Trophoblast cell (in vitro differentiated cells and primary cell): ENCODE data around the gene UBXN4.
"Not testable (repeated sequence)": the region's sequence is repeated elsewhere in the genome, so short reads cannot be mapped to it uniquely, and the experiment has no call there.

Experiments used
- DNase-seq, 2 donors: peaks; one replicate each; pipeline ENCODE4 v3.0.0-alpha.2; 2016
- H2AFZ ChIP-seq: 2 replicates; pipeline ENCODE4 v1.6.1; 2013; ENCODE audit warnings: low read length, moderate library complexity, mild to moderate bottlenecking; ENCODE audit not compliant: insufficient read depth, poor library complexity
- H2AK5ac ChIP-seq: 2 replicates; pipeline ENCODE4 v1.6.1; 2013; ENCODE audit warnings: mild to moderate bottlenecking, low read length
- H2BK120ac ChIP-seq: 2 replicates; pipeline ENCODE4 v1.6.1; 2013; ENCODE audit warnings: low read length, mild to moderate bottlenecking, moderate library complexity; ENCODE audit not compliant: insufficient read depth, poor library complexity
- H2BK12ac ChIP-seq: 2 replicates; pipeline ENCODE4 v1.6.1; 2013; ENCODE audit warnings: mild to moderate bottlenecking, low read length, moderate library complexity
- H2BK5ac ChIP-seq: 2 replicates; pipeline ENCODE4 v1.6.1; 2013; ENCODE audit warnings: low read length, low read depth, moderate library complexity, mild to moderate bottlenecking; ENCODE audit not compliant: poor library complexity
- H3K14ac ChIP-seq: 2 replicates; pipeline ENCODE4 v1.6.1; 2013; ENCODE audit warnings: mild to moderate bottlenecking, low read length
- H3K18ac ChIP-seq: 2 replicates; pipeline ENCODE4 v1.6.1; 2013; ENCODE audit warnings: mild to moderate bottlenecking, low read length
- H3K23ac ChIP-seq: 2 replicates; pipeline ENCODE4 v1.6.1; 2013; ENCODE audit warnings: low read length
- H3K27ac ChIP-seq: 2 replicates; pipeline ENCODE4 v1.5.1; 2013; ENCODE audit warnings: low read depth, mild to moderate bottlenecking, inconsistent platforms, low read length, moderate library complexity
- H3K27me3 ChIP-seq: 2 replicates; pipeline ENCODE4 v1.6.1; 2013; ENCODE audit warnings: inconsistent platforms, mild to moderate bottlenecking, low read length, moderate library complexity; ENCODE audit not compliant: insufficient read depth
- H3K36me3 ChIP-seq, 2 experiments: 1 replicate in 1 of 2; 2 replicates in 1 of 2; pipeline ENCODE4 v1.6.1; 2013; ENCODE audit warnings: low read length in 2 of 2, mild to moderate bottlenecking in 2 of 2, moderate library complexity in 1 of 2; ENCODE audit not compliant: insufficient read depth in 2 of 2, control insufficient read depth in 1 of 2
- H3K4ac ChIP-seq: 2 replicates; pipeline ENCODE4 v1.6.1; 2013; ENCODE audit warnings: low read depth, mild to moderate bottlenecking, low read length, moderate library complexity
- H3K4me1 ChIP-seq, 2 experiments: 1 replicate in 1 of 2; 2 replicates in 1 of 2; pipeline ENCODE4 v1.6.1; 2013; ENCODE audit warnings: low read length in 2 of 2, mild to moderate bottlenecking in 2 of 2, moderate library complexity in 1 of 2; ENCODE audit not compliant: insufficient read depth in 2 of 2, control insufficient read depth in 1 of 2
- H3K4me2 ChIP-seq: 2 replicates; pipeline ENCODE4 v1.6.1; 2013; ENCODE audit warnings: inconsistent platforms, mild to moderate bottlenecking, low read length, moderate library complexity
- H3K4me3 ChIP-seq: 2 replicates; pipeline ENCODE4 v1.5.1; 2013; ENCODE audit warnings: mild to moderate bottlenecking, low read depth, low read length, inconsistent platforms
- H3K79me1 ChIP-seq: one replicate; pipeline ENCODE4 v1.6.1; 2013; ENCODE audit warnings: low read length
- H3K79me2 ChIP-seq: 2 replicates; pipeline ENCODE4 v1.6.1; 2013; ENCODE audit warnings: low read length, mild to moderate bottlenecking; ENCODE audit not compliant: control insufficient read depth, insufficient read depth, poor library complexity
- H3K9ac ChIP-seq: 2 replicates; pipeline ENCODE4 v1.6.1; 2013; ENCODE audit warnings: mild to moderate bottlenecking, low read length
- H3K9me3 ChIP-seq: 2 replicates; pipeline ENCODE4 v1.6.1; 2013; ENCODE audit warnings: low read depth, mild to moderate bottlenecking, control low read depth, inconsistent platforms, low read length; ENCODE audit not compliant: insufficient read depth
- H4K12ac ChIP-seq: 2 replicates; pipeline ENCODE4 v1.6.1; 2013; ENCODE audit warnings: low read depth, mild to moderate bottlenecking, low read length, moderate library complexity
- H4K8ac ChIP-seq: 2 replicates; pipeline ENCODE4 v1.6.1; 2013; ENCODE audit warnings: low read depth, mild to moderate bottlenecking, low read length, moderate library complexity
- H4K91ac ChIP-seq: one replicate; pipeline ENCODE4 v1.6.1; 2013; ENCODE audit warnings: low read depth, mild to moderate bottlenecking, low read length, moderate library complexity
- WGBS: extraction: QIAGEN DNeasy Blood & Tissue Kit; methylation state at CpG from one replicate; pipeline ENCODE4 v1.1.7; 2013; ENCODE audit warnings: missing lambda C conversion rate; ENCODE audit not compliant: insufficient read length, insufficient coverage; ENCODE audit errors: extremely low coverage; 5-methylcytosine and 5-hydroxymethylcytosine counted together

Gene UBXN4

GRCh38 chr2:135715086-135715485 is 26.6 kb upstream of the UBXN4 start:
- not testable (repeated sequence) for DNase-seq, H4K8ac ChIP-seq, H3K4me3 ChIP-seq, H2AK5ac ChIP-seq, H2BK120ac ChIP-seq, H3K9me3 ChIP-seq, H3K79me1 ChIP-seq, H2BK12ac ChIP-seq, H2BK5ac ChIP-seq, H3K79me2 ChIP-seq, H3K4ac ChIP-seq, H3K27ac ChIP-seq, H3K14ac ChIP-seq, H3K9ac ChIP-seq, H4K12ac ChIP-seq, H3K4me2 ChIP-seq, H2AFZ ChIP-seq, H4K91ac ChIP-seq, H3K4me1 ChIP-seq, H3K23ac ChIP-seq, H3K18ac ChIP-seq, H3K27me3 ChIP-seq
- peaks cover 8 to 11% of the 10 kb centered on the region in 2 experiments for H3K36me3 ChIP-seq
- no CpG with 5 or more reads among the region's 9 CpGs for WGBS

GRCh38 chr2:135728064-135728743 is 13.5 kb upstream of the UBXN4 start:
- H4K12ac ChIP-seq, result no peak overlapping the region
- WGBS, result no CpG with 5 or more reads among the region's 2 CpGs
- no peaks in the 10 kb centered on the region for H3K79me2 ChIP-seq
- H2BK12ac ChIP-seq, result no peak overlapping the region
- H3K18ac ChIP-seq, result no peak overlapping the region
- H2AK5ac ChIP-seq, result no peak overlapping the region
- no peak overlapping the region for H2BK120ac ChIP-seq
- no peak overlapping the region for H4K8ac ChIP-seq
- no peak overlapping the region for H3K9ac ChIP-seq
- H3K4me2 ChIP-seq, result no peak overlapping the region
- DNase-seq, result no peak
- H3K27me3 ChIP-seq, result no peaks in the 10 kb centered on the region
- no peak overlapping the region for H3K14ac ChIP-seq
- no peak overlapping the region for H3K23ac ChIP-seq
- no peak overlapping the region for H2BK5ac ChIP-seq
- H3K36me3 ChIP-seq, result peaks cover 4 to 10% of the 10 kb centered on the region in 2 experiments
- no peaks in the 10 kb centered on the region for H3K4me1 ChIP-seq
- no peaks in the 10 kb centered on the region for H3K79me1 ChIP-seq
- H3K9me3 ChIP-seq, result no peaks in the 10 kb centered on the region
- H2AFZ ChIP-seq, result no peak overlapping the region
- H4K91ac ChIP-seq, result no peak overlapping the region
- no peak overlapping the region for H3K27ac ChIP-seq
- no peak overlapping the region for H3K4me3 ChIP-seq
- no peak overlapping the region for H3K4ac ChIP-seq

DNA sequence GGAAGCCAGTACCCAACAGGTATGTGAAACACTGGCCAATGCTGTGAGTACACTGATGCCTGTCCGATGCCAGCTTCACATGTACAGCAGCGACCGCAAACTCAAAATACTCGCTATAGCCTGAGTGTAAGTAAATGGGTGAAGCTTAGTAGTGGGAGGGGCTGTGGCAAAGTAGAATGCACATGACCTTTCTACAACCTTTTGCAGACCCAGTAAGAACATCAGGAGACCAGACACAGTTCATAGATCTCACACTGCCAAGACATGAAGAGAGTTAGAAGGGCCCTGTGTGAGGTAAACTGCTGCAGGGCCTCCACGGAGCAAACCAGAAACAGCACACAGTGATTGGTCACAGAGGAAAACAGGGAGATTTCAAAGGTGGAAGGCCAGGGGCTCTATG is 9.1 kb upstream of the UBXN4 start:
- Histone ChIP-seq H3K27ac (no peak overlapping the region), H4K8ac (no peak overlapping the region), H3K23ac (no peak overlapping the region), H3K79me2 (no peaks in the 10 kb centered on the region), H2BK12ac (no peak overlapping the region), H3K4me2 (no peak overlapping the region), H2AFZ (no peak overlapping the region), H3K9me3 (no peaks in the 10 kb centered on the region), H2AK5ac (no peak overlapping the region), H3K14ac (no peak overlapping the region), H2BK120ac (no peak overlapping the region), H3K36me3 (no peaks in the 10 kb centered on the region), H4K91ac (no peak overlapping the region), H2BK5ac (no peak overlapping the region), H3K18ac (no peak overlapping the region), H3K4me1 (no peaks in the 10 kb centered on the region), H3K79me1 (no peaks in the 10 kb centered on the region), H3K27me3 (no peaks in the 10 kb centered on the region), H3K4ac (no peak overlapping the region), H4K12ac (no peak overlapping the region), H3K4me3 (no peak overlapping the region), H3K9ac (no peak overlapping the region)
- no peak for DNase-seq
- no CpG with 5 or more reads among the region's 5 CpGs for WGBS

DNA sequence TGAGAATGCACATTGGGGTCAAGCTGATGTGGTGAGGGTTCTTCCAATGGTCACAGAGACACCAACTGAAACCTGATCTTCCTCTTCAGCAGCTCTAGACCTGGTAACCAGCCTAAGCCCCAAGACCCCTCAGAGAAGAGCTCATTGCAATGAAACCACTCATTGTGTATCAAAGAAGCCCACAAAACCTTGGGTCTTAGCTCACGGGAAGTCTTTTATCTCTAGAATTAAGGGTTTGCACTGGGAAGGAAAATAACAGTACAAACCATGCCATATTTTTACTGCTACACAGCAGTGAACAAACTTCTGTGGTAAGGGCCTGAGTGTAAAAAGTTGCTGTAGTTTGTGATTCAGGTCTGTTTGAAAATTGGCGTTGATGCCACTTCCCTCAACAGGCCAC is 8.6 kb upstream of the UBXN4 start:
- H4K91ac ChIP-seq, result no peak overlapping the region
- DNase-seq, result no peak
- no peaks in the 10 kb centered on the region for H3K79me2 ChIP-seq
- H3K18ac ChIP-seq, result no peak overlapping the region
- no peak overlapping the region for H4K12ac ChIP-seq
- H2BK5ac ChIP-seq, result no peak overlapping the region
- H3K27ac ChIP-seq, result no peak overlapping the region
- no peak overlapping the region for H3K9ac ChIP-seq
- no peak overlapping the region for H3K4ac ChIP-seq
- no peaks in the 10 kb centered on the region for H3K27me3 ChIP-seq
- H3K23ac ChIP-seq, result no peak overlapping the region
- no peak overlapping the region for H2BK120ac ChIP-seq
- no peak overlapping the region for H2AK5ac ChIP-seq
- no CpG with 5 or more reads among the region's 2 CpGs for WGBS
- H3K9me3 ChIP-seq, result no peaks in the 10 kb centered on the region
- no peaks in the 10 kb centered on the region for H3K79me1 ChIP-seq
- no peak overlapping the region for H3K4me2 ChIP-seq
- no peaks in the 10 kb centered on the region for H3K36me3 ChIP-seq
- no peak overlapping the region for H3K4me3 ChIP-seq
- H2AFZ ChIP-seq, result no peak overlapping the region
- no peak overlapping the region for H3K14ac ChIP-seq
- no peak overlapping the region for H2BK12ac ChIP-seq
- no peak overlapping the region for H4K8ac ChIP-seq
- H3K4me1 ChIP-seq, result no peaks in the 10 kb centered on the region
